OCI-LY3 (cell line): ENCODE measurements around the gene GNGT1.
"Not testable (repeated sequence)": the region's sequence is repeated elsewhere in the genome, so short reads cannot be mapped to it uniquely, and the experiment has no call there.

Source experiments
- CTCF ChIP-seq: fragments of 200-600, 300-600 bp; sonication (generic); IDR thresholded peaks from 2 replicates; pipeline ENCODE4 v1.5.1; 2014; ENCODE audit warnings: antibody characterized with exemption, low read length, low read depth
- EZH2phosphoT487 ChIP-seq: fragments of 200-600 bp; shearing (Covaris generic); IDR thresholded peaks from 2 replicates; pipeline ENCODE4 v1.6.1; 2018; ENCODE audit warnings: antibody characterized with exemption, mixed run types, low read depth

- TF ChIP-seq CTCF, EZH2phosphoT487: not testable (repeated sequence)
Measured at GRCh38 chr7:93911661-93912060, 5.3 kb downstream of the GNGT1 start.
